Daoy (cell line): ENCODE data around the gene MEX3C. TPM values are rescaled to one million over a fixed set of nuclear protein-coding genes. Genes with fewer than 3 reads are reported as not detected.

Source experiments
- DNase-seq: peaks from one replicate; pipeline ENCODE4 v3.0.0-alpha.2; 2015; ENCODE audit warnings: low read depth
- total RNA-seq: library from RNA; depleted of rRNA; stranded (reverse); fragments of >200 nt; shearing (Covaris generic); gene quantifications from 2 replicates; pipeline ENCODE4 v1.2.3, GENCODE V29; 2014

Gene MEX3C
- total RNA-seq, 1 experiment from 2014 or later: 26.1 TPM

DNA sequence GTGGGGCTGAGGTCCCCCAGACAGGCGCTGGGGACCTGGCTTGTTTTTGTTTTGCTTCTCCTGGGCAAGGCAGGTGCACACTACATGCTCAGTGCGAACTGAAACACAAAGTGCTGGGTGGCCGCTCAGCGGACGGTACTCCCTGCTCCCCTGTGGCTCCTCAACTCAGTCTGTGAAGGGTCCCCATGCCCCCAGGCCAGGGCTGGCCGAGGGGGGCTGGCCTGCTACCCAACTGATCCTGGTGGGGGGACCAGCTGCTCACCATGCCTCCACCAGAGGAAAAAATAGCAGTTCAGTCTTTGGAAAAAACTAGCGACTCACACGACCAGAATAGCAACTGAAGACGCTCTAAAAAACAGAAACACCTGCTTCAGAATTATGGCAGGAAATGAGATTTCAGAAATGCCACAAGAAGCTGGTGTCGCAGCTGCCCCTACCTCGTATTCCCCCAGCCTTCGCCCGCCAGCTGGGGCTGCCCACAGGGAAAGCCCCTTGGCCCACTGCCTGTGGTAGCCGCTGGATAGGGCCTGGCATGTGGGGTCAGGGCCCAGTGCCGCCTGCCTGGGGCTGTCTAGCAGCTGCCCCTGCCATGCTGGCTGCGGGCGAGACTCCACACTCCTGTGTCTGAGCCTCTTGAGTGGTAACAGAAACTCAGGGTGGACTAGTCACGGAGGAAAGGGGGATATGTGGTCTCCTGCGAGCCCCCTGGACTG is 43.7 kb downstream of the MEX3C start:
- DNase-seq: no peak

DNA sequence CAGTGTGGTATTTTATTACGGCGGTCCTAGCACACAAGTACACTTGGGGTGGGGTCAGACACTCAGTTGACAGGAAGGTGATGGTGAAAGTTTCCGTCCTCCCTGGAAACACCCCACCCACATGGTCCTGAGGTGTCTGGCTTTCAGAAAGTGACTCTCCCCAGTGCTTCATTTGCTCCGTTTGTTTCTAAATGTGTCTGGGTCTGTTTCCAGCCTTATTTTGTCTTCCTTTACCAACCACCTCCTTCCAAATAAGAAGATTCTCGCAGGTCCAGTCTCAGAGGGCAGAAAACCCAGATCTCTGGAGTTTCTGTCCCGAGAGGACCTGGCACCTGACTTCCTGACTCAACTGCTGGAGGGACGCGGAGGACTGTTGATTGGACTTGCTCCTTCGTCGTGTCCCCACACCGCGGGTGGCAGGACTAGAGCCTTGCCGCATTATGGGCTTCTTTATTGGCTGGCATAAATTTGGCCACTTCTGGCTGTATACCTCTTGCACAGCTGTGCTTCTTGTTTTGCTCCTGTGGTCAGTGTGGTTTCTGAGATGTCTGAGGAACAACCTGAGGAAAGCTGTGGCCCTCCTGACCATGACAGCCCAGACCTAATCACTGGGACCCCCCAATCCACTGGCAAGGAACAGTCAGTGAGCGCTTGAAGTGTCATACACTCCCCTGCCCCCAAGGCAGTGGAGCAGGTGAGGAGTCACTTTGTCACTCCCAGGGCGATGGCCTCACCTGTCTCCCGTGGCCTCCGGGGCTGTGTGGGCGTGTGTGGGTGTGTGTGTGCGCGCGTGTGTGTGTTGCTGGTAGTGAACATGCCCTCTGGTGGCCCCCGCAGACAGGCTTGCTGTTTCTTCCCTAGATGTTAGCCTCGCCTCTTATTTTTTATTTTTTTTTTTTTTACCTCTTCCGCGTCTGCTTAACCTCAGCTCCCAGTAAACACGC is 45.6 kb downstream of the MEX3C start:
- DNase-seq: no peak

DNA sequence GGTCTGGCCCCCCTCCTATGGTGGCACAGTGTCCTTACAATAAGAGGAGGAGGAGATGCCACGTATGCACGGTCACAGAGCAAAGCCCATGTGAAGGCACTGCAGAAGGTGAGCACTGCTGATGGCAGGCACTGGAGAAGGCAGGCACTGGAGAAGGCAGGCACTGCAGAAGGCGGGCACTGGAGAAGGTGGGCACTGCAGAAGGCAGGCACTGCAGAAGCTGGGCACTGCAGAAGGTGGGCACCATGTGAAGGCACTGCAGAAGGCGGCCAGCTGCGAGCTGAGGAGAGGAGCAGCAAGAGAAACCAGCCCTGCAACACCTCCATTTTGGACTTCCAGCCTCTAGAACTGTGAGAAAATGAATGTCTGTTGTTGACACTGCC is 46.3 kb downstream of the MEX3C start:
- DNase-seq: no peak

DNA sequence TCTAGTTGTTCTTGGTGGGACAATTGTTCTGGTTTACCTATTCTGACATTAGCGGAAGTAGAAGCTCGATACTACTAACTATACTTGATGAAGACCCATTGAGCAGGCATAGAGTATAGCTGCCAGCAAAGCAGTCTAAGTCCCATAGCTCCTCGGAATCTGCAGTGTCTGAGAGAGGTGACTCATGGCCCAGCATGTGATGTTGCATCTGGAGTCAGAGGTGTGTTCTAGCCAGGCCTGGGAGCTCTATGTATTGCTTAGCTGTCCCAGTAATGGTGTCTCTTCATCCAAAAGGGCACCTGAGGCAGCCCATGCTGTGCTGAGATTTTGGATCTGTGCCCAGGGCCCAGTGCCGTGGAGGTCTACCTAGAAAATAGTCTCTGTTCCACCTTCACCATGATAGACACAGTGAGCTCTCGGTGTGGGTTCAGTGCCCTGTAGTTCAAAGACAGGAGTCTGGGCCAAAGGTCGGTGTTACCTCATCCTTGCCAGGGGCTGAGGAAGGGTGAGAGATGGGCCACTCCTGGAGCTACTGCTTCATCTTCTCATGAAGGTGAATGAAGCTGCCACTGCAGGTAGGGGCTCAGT is 47.3 kb downstream of the MEX3C start:
- DNase-seq: peak; percentile 64

DNA sequence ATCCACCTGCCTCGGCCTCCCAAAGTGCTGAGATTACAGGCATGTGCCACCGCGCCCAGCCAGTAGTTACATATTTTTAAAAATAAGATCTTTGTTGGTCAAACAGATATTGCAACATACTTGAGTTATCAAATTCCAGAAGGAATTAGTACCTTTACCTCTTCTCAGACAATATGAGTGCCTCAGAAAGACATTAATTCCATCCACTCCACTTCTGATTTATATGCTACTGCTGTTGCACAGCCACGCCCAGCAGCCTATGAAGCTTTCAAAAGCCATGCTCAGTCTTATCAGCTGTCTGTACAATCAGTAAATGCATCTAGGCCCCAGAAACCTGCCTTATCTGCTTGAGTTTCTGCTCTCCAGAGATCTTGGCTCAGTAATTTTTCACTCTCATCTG is 47.8 kb downstream of the MEX3C start:
- no peak for DNase-seq

DNA sequence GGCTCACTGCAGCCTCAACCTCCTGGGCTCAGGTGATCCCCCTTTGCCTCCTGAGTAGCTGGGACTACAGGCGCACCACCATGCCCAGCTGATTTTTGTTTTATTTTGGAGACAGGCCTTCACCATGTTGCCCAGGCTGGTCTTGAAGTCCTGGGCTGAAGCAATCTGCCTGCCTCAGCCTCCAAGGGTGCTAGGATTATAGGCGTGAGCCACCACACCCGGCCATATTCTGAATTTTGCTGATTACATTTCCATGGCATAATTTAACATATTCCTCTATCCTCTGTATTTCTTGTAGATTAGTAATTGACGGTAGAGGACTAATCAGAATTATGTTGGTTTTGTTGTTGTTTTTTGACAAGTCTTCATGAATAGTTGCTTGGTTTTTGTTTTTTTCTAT is 50.6 kb downstream of the MEX3C start:
- DNase-seq: no peak

DNA sequence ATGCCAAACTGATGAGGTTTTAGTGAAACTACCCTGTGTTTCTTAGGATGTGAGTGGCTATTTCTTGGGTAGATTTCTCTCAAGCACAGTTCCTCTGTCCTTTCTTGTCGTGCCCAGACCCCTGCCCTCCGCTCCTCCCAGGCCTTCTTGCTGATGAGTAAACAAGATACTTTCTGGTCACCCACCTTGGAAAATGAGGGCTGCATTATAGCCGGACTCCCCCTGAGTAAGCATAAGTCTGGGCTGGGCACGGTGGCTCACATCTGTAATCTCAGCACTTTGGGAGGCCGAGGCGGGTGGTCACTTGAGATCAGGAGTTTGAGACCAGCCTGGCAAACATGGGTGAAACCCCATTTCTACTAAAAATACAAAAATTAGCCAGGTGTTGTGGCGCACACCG is 58.5 kb downstream of the MEX3C start:
- no peak for DNase-seq

DNA sequence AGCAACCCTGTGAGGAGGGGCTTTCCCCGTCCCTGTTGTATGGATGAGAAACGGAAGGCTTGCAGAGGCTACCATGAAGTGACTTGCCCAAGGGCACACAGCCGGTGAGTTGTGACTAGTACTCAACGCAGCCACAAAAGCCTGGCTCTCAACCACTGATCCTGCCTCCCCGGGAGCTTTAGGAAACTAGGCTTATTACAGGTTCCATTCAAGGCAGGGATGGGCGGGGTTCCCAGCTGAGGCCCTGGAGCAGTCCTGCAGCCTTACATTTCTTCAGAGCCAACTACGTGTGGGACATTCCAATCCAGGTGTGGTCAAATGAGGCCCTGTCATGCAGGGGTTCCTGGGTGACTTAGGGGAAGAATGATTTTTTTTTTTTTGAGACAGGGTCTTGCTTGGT is 59.6 kb downstream of the MEX3C start:
- DNase-seq: peak; percentile 75

DNA sequence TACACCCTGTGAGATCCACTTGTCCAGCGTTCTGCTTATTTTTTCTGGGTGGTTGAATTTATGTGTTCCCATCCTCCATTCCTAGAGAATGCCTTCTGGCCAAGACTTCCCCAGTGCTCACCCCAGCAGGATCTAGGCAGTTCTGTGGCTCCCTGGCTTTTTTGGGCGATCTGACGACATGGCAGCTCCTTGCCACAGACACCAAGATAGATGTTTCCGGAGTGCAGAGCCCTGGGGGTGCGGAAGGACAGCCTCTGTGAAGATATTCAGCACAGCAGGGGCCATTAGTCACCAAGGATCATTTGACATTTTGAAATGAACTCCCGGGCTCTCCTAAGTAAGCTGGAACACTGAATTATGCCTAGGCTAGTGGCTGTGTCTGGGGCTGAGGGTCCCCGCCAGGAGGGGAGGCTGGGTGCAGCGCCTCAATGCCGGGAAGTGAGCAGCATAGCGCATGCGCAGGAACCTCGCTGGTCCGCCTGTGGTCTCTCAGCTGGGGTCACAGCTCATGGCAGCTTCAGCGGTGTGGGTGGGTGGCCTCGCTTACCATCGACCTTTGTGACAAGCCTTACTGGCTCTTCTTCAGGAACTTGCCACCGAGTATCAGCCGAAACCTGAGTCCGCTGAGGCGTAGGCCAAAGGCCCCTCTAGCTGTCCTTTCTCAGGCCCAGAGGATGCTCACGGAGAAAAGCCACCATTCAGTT is 60.3 kb downstream of the MEX3C start:
- peak; percentile 80 for DNase-seq

DNA sequence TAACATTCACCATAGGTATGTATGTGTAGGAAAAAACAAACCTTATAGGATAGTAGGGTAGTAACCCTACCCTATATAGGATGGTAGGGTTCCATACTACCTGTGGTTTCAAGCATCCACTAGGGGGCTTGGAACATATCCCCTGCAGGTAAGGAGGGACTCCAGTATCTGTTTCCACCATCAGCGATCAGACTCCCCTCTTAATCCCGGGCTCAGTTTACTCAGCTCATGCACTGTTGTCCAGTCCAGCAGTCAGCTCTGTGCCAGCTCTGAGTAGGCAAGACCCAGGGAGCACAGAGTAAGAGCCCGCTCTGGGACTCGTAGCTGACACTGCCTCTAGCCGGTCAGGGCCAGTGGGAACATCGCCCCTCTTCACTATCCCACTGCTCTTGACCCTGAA is 61.7 kb downstream of the MEX3C start:
- DNase-seq: peak; percentile 15

DNA sequence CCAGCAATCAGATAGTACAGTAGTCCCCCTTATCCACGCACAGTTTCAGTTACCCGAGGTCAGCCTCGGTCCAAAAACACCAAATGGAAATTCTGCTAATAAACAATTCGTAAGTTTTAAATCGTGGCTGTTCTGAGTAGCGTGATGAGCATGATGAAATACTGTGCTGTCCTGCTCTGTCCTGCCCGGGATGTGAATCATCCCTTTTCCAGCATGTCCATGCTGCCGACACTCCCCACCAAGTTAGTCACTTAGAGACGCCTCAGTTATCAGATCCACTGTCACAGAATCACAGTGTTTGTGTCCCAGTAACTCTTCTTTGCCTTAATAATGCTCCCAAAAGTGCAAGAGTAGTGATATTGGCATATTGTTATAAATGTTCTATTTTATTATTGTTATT is 62.1 kb downstream of the MEX3C start:
- peak; percentile 58 for DNase-seq

DNA sequence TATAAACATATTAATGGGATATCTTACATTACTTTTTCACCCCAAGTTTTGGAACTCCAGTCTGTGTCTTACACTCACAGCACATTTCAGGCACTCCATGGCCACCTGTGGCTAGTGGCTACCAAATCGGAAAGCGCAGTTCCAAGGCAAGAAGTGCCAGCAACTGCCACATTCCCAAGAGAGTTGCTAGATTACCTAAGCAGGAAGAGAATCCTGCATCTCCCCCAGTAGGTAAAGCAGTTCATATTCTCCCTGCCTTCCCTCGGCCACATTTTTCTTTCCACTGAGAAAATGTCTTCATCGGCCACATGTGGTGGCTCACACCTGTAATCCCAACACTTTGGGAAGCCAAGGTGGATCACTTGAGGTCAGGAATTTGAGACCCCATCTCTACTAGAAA is 62.8 kb downstream of the MEX3C start:
- no peak for DNase-seq

DNA sequence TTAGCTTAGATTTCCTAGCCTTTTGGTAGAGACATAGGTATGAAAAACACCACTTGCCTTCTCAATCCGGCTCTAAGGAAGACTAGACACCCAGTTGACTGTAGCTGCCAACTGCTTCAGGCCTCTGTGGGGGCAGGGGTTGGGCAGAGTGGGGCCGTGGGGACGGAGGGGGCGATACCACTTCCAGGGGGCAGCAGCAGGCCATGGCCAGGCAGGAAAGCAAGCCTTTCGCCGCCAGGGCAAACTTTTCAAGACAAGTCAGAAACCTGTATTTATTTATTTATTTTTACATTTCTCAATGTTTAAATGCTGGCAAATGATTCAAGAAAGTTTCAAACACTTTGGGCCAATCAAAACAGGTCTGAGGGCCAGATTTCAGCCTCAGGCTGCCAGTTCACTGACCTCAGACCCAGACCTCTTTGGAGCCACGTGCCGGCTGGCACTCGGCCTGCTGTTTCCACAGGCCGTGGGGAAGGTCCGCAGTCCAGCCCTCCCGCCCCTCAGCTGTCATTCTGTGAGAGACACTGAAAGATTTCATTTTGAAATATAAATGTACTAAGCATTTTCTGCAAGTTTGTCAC is 63.8 kb downstream of the MEX3C start:
- no peak for DNase-seq

DNA sequence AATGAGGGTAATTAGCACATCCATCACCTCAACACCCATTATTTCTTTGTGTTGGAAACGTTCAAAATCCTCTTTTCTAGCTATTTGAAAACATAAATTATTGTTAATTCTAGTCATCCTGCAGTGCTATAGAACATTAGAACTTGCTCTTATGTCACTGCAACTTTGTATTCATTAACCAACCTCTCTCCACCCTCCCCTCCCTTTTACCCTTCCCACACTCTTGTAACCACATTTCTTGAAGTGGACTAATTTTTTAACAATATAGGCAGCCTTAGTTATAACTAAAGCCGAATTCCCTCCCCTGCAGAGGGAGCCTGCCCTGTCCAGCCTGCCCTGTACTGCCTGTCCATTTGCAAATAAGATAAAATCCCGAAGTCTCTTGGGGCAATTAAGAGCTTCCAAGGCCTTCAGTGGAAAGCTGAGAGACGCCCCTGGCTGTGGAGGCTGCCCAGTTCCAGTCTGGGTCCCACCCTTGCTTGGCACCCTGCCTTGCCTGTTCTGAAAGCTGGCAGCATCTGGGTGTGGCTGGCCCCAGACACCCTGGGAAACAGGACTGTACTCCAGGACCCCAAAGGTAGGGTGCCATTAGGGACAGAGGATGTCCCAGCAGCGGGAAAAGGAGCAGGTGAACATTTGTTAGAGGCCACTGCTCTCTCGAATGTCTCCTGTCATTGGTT is 65.1 kb downstream of the MEX3C start:
- no peak for DNase-seq

DNA sequence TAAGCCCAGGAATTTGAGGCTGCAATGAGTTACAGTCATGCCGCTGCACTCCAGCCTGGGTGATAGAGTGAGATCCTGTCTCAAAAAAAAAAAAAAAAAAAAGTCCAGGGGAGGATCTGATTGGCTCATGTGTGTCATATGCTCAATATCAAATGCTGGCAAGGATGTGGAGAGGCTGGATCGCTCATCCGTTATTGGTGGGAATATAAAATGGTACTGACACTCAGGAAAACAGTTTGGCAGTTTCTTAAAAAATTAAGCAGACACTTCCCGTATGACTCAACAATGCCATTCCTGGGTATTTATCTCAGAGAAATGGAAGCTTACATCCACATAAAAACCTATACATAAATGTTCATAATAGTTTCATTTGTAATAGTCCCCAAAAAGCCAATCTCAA is 68.9 kb downstream of the MEX3C start:
- DNase-seq: no peak

DNA sequence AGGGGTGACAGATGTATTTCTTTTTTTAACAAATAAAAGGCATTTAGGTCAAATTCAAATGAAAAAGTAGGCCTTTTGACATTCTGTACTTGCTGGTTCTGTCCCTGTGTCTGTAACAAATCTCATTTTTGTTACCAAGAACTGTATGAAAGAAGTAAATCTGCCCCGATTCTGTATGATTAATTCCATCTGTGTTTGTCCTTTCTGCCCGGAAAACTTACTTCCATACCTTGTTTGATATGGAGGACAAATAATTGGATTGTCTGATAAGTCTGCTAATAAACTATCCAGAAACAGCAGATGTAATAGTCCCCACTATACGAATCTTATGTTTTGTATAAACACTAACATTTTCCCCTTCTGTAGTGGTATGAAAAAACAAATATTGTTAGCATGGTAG is 69.8 kb downstream of the MEX3C start:
- DNase-seq: no peak

DNA sequence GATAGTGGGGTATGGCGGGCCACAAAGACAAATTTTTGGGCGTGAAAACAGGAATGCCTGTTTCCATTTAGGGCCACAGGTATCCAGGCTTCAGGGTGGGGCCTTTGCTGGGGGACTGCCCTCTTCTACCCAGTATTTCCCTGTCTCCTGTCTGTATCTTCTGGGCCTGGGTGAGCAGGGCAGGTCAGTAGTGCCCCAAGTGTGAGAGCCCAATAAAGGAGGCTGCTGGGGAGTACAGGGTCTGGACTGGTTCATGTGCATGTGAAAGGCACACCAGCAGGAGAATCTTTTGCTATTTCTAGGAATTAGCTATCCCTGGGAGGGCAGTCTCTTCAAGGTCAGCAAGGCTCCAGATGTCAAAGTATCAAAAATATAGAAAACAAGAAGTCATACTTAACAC is 71.5 kb downstream of the MEX3C start:
- no peak for DNase-seq
